WERI-Rb-1 (cell line): ENCODE results near the gene WDR59.

Experiments used
- DNase-seq: peaks from one replicate; pipeline ENCODE4 v3.0.0-alpha.2; 2020
- H3K27ac ChIP-seq: fragments of 250-450 bp; sonication (Bioruptor Pico); 2 replicates; pipeline ENCODE4 v1.5.1; 2020; ENCODE audit warnings: mild to moderate bottlenecking, moderate library complexity
- H3K27me3 ChIP-seq: fragments of 250-450 bp; sonication (Bioruptor Pico); 2 replicates; pipeline ENCODE4 v1.5.1; 2021; ENCODE audit warnings: mild to moderate bottlenecking, low read depth, moderate library complexity; ENCODE audit not compliant: insufficient read depth, severe bottlenecking
- H3K36me3 ChIP-seq: fragments of 250-450 bp; sonication (Bioruptor Pico); 2 replicates; pipeline ENCODE4 v1.5.1; 2020; ENCODE audit warnings: mild to moderate bottlenecking, moderate library complexity
- H3K4me3 ChIP-seq: 2 replicates; pipeline ENCODE4 v1.5.1; 2011; ENCODE audit warnings: low read depth, mild to moderate bottlenecking, control low read depth, low read length
- H3K9me3 ChIP-seq: fragments of 250-450 bp; sonication (Bioruptor Pico); 2 replicates; pipeline ENCODE4 v1.5.1; 2021; ENCODE audit warnings: mild to moderate bottlenecking, moderate library complexity; ENCODE audit not compliant: severe bottlenecking
- CTCF ChIP-seq: IDR thresholded peaks from 2 replicates; pipeline ENCODE4 v1.5.1; 2011; ENCODE audit warnings: low read depth, mild to moderate bottlenecking, control low read depth, inconsistent platforms, low read length

The WDR59 gene

GRCh38 chr16:74868501-74868900 lies 116.4 kb downstream of the WDR59 start:
- no peaks in the 10 kb centered on the region for H3K36me3 ChIP-seq
- H3K27me3 ChIP-seq = no peaks in the 10 kb centered on the region
- H3K4me3 ChIP-seq = no peak overlapping the region
- no peaks in the 10 kb centered on the region for H3K9me3 ChIP-seq
- no peak for DNase-seq
- no peak for TF ChIP-seq CTCF
- no peak overlapping the region for H3K27ac ChIP-seq

GRCh38 chr16:74868035-74868434 lies 116.9 kb downstream of the WDR59 start:
- no peaks in the 10 kb centered on the region for H3K36me3 ChIP-seq
- no peak for TF ChIP-seq CTCF
- no peaks in the 10 kb centered on the region for H3K9me3 ChIP-seq
- no peak for DNase-seq
- H3K27ac ChIP-seq = no peak overlapping the region
- no peaks in the 10 kb centered on the region for H3K27me3 ChIP-seq
- H3K4me3 ChIP-seq = no peak overlapping the region

GRCh38 chr16:74867281-74867849 lies 117.6 kb downstream of the WDR59 start:
- no peaks in the 10 kb centered on the region for H3K9me3 ChIP-seq
- DNase-seq = no peak
- no peaks in the 10 kb centered on the region for H3K27me3 ChIP-seq
- H3K4me3 ChIP-seq = no peak overlapping the region
- no peaks in the 10 kb centered on the region for H3K36me3 ChIP-seq
- H3K27ac ChIP-seq = no peak overlapping the region
- TF ChIP-seq CTCF = no peak

DNA sequence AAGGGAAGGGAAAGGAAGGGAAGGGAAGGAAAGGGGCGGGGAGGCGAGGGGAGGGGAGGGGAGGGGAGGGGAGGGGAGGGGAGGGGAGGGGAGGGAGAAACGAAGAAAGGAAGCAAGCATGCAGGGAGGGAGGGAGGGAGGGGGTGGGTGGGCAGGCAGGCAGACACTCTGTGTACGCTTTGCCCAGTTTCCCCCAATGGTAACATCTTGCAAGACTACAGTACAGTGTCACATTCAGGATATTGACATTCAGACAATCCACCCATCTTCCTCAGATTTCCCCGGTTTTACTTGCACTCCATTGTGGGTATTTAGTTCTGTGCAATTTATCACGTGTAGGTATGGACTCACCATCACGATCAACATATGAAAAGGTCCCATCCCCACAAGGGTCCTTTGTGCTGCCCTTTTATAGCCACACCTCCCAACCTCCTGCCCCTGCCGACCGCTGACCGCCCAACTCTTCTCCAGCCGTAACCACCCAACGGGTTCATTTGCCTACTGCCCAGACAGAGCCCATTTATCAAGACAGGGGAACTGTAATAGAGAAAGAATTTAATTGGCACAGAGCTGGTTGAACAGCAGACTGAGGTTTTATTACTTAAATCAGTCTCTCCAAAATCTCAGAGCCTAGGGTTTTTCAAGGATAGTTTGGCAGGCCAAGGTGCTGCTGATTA lies 118.9 kb downstream of the WDR59 start:
- TF ChIP-seq CTCF = no peak
- Histone ChIP-seq H3K36me3 (no peaks in the 10 kb centered on the region), H3K4me3 (no peak overlapping the region), H3K27ac (no peak overlapping the region), H3K27me3 (no peaks in the 10 kb centered on the region), H3K9me3 (no peaks in the 10 kb centered on the region)
- DNase-seq = no peak

GRCh38 chr16:74862743-74863244 lies 122.1 kb downstream of the WDR59 start:
- TF ChIP-seq CTCF = peak; percentile 56
- Histone ChIP-seq H3K9me3 (no peaks in the 10 kb centered on the region), H3K27me3 (no peaks in the 10 kb centered on the region), H3K4me3 (no peak overlapping the region), H3K36me3 (no peaks in the 10 kb centered on the region), H3K27ac (no peak overlapping the region)
- peak; percentile 26 for DNase-seq
